H1 (cell line): Measurements from ENCODE around the gene CCDC110. TPM values are rescaled to one million over a fixed set of nuclear protein-coding genes. Genes with fewer than 3 reads are reported as not detected.
A peak's percentile ranks its signal among the peaks of the same experiment; 100 is the strongest.

Experiments
- CTCF ChIA-PET: fragments of 300-600 bp; sonication (Branson Sonifier 250); formaldehyde crosslinking; loops from one replicate; lab custom pipeline; 2021; ENCODE audit not compliant: partially characterized antibody; lab: Charles Lee
- POLR2A ChIA-PET: fragments of 300-600 bp; sonication (Branson Sonifier 250); formaldehyde crosslinking; loops from one replicate; lab custom pipeline; 2021; ENCODE audit warnings: inconsistent platforms; ENCODE audit not compliant: partially characterized antibody; lab: Charles Lee
- DNase-seq, 2 experiments: peaks; one replicate each; pipeline versions ENCODE4 v3.0.0 to v3.0.0-alpha.2; 2010 to 2022; ENCODE audit warnings: low spot score in 2 of 2, low read depth in 1 of 2, mixed read lengths in 1 of 2
- FAIRE-seq: peaks from 2 replicates; lab custom pipeline; 2011; peaks lifted over from hg19 to GRCh38; lab: Jason Lieb, UNC
- H2AFZ ChIP-seq: 2 replicates; pipeline ENCODE4 v1.8.1; 2012; ENCODE audit warnings: low read length, inconsistent platforms
- H2AK5ac ChIP-seq: 2 replicates; pipeline ENCODE4 v1.6.1; 2013; ENCODE audit warnings: low read depth, low read length
- H2BK120ac ChIP-seq: replicated peaks from 2 replicates; pipeline ENCODE3; 2013; ENCODE audit warnings: low read depth, low read length, inconsistent platforms
- H2BK12ac ChIP-seq: 2 replicates; pipeline ENCODE4 v1.6.1; 2013; ENCODE audit warnings: low read depth, low read length
- H2BK15ac ChIP-seq: 2 replicates; pipeline ENCODE4 v1.6.1; 2013; ENCODE audit warnings: low read length
- H2BK20ac ChIP-seq: 2 replicates; pipeline ENCODE4 v1.6.1; 2013; ENCODE audit warnings: low read length
- H2BK5ac ChIP-seq: 2 replicates; pipeline ENCODE4 v1.6.1; 2013; ENCODE audit warnings: low read depth, low read length
- H3K14ac ChIP-seq: 2 replicates; pipeline ENCODE4 v1.6.1; 2013; ENCODE audit warnings: inconsistent platforms; ENCODE audit not compliant: insufficient read length
- H3K18ac ChIP-seq: 2 replicates; pipeline ENCODE4 v1.6.1; 2013; ENCODE audit warnings: low read length; ENCODE audit errors: extremely low read depth
- H3K23ac ChIP-seq: 2 replicates; pipeline ENCODE4 v1.6.1; 2013; ENCODE audit warnings: inconsistent platforms; ENCODE audit not compliant: insufficient read length
- H3K23me2 ChIP-seq: 2 replicates; pipeline ENCODE4 v1.6.1; 2013; ENCODE audit warnings: low read depth, low read length
- H3K27ac ChIP-seq: 2 replicates; pipeline ENCODE4 v1.6.1; 2011; ENCODE audit warnings: low read depth, low read length, inconsistent platforms
- H3K27me3 ChIP-seq, 4 experiments: replicated peaks in 1 of 4; 1 replicate in 1 of 4; 2 replicates in 3 of 4; pipeline versions ENCODE4 v1.6.1 to v1.8.1; 2011 to 2013; ENCODE audit warnings: low read length in 3 of 4, mild to moderate bottlenecking in 3 of 4, inconsistent platforms in 2 of 4, mixed read lengths in 2 of 4, moderate library complexity in 1 of 4; ENCODE audit not compliant: control insufficient read depth in 3 of 4, insufficient read depth in 3 of 4; ENCODE audit errors: extremely low read depth in 1 of 4
- H3K36me3 ChIP-seq, 4 experiments: 2 replicates each; pipeline versions ENCODE4 v1.6.1 to v1.8.1; 2011 to 2013; ENCODE audit warnings: mild to moderate bottlenecking in 4 of 4, low read length in 3 of 4, moderate library complexity in 2 of 4, control low read depth in 1 of 4, inconsistent platforms in 1 of 4; ENCODE audit not compliant: insufficient read depth in 4 of 4, control insufficient read depth in 2 of 4
- H3K4ac ChIP-seq: replicated peaks from 2 replicates; pipeline ENCODE3; 2013; ENCODE audit warnings: low read length, low read depth, mixed read lengths, inconsistent platforms; ENCODE audit not compliant: insufficient read length
- H3K4me1 ChIP-seq, 4 experiments: replicated peaks in 1 of 4; 1 replicate in 1 of 4; 2 replicates in 3 of 4; pipeline versions ENCODE4 v1.6.1 to v1.8.1; 2011 to 2013; ENCODE audit warnings: low read length in 3 of 4, inconsistent platforms in 2 of 4, mixed read lengths in 1 of 4; ENCODE audit not compliant: insufficient read depth in 4 of 4, control insufficient read depth in 3 of 4
- H3K4me2 ChIP-seq, 2 experiments: 2 replicates each; pipeline versions ENCODE4 v1.6.1 to v1.8.1; 2011 to 2013; ENCODE audit warnings: low read depth in 2 of 2, low read length in 2 of 2, control low read depth in 1 of 2, inconsistent platforms in 1 of 2, mild to moderate bottlenecking in 1 of 2; ENCODE audit not compliant: insufficient read depth in 1 of 2
- H3K4me3 ChIP-seq, 4 experiments: fragments of 200-600, 300-600 bp in 1 of 4; sonication (generic), shearing (Covaris generic), sonication (Bioruptor Twin) in 1 of 4; 2 replicates each; pipeline versions ENCODE4 v1.5.1 to v1.8.1; 2011 to 2016; ENCODE audit warnings: low read length in 4 of 4, low read depth in 3 of 4, control low read depth in 2 of 4, inconsistent platforms in 2 of 4, mild to moderate bottlenecking in 2 of 4, mixed read lengths in 1 of 4, moderate library complexity in 1 of 4; ENCODE audit not compliant: insufficient read depth in 2 of 4; ENCODE audit errors: extremely low read depth in 1 of 4
- H3K56ac ChIP-seq: replicated peaks from 2 replicates; pipeline ENCODE3; 2013; ENCODE audit warnings: low read depth, mild to moderate bottlenecking, mixed read lengths, low read length, inconsistent platforms; ENCODE audit not compliant: insufficient read length
- H3K79me1 ChIP-seq: 2 replicates; pipeline ENCODE4 v1.6.1; 2013; ENCODE audit warnings: low read depth, low read length, control low read depth
- H3K79me2 ChIP-seq, 2 experiments: 2 replicates each; pipeline versions ENCODE4 v1.6.1 to v1.8.1; 2012 to 2013; ENCODE audit warnings: low read length in 2 of 2, mild to moderate bottlenecking in 2 of 2, inconsistent platforms in 1 of 2; ENCODE audit not compliant: insufficient read depth in 2 of 2, control insufficient read depth in 1 of 2
- H3K9ac ChIP-seq, 4 experiments: replicated peaks in 1 of 4; 1 replicate in 1 of 4; 2 replicates in 3 of 4; pipeline versions ENCODE4 v1.6.1 to v1.8.1; 2011 to 2013; ENCODE audit warnings: low read depth in 3 of 4, low read length in 3 of 4, control low read depth in 2 of 4, mild to moderate bottlenecking in 2 of 4, moderate library complexity in 2 of 4, inconsistent platforms in 1 of 4; ENCODE audit errors: extremely low read depth in 1 of 4
- H3K9me3 ChIP-seq, 2 experiments: 2 replicates each; pipeline versions ENCODE4 v1.6.1 to v1.8.1; 2012 to 2013; ENCODE audit warnings: mild to moderate bottlenecking in 2 of 2, moderate library complexity in 2 of 2, control low read depth in 1 of 2, inconsistent platforms in 1 of 2, low read depth in 1 of 2, low read length in 1 of 2, mixed read lengths in 1 of 2; ENCODE audit not compliant: insufficient read depth in 2 of 2
- H4K20me1 ChIP-seq, 2 experiments: replicated peaks in 1 of 2; 2 replicates each; pipeline versions ENCODE3 to v1.8.1; 2011 to 2013; ENCODE audit warnings: inconsistent platforms in 2 of 2, low read length in 2 of 2, mild to moderate bottlenecking in 1 of 2; ENCODE audit not compliant: insufficient read depth in 2 of 2, control insufficient read depth in 1 of 2
- H4K5ac ChIP-seq: 2 replicates; pipeline ENCODE4 v1.6.1; 2013; ENCODE audit warnings: low read length, low read depth, mixed read lengths, inconsistent platforms; ENCODE audit not compliant: insufficient read length
- H4K8ac ChIP-seq: 2 replicates; pipeline ENCODE4 v1.8.0; 2013; ENCODE audit warnings: mild to moderate bottlenecking, moderate library complexity, low read length, inconsistent platforms; ENCODE audit not compliant: insufficient read depth; ENCODE audit errors: extremely low read depth
- H4K91ac ChIP-seq: replicated peaks from 2 replicates; pipeline ENCODE3; 2013; ENCODE audit warnings: low read length, mixed read lengths, inconsistent platforms; ENCODE audit not compliant: insufficient read length
- CHD1 ChIP-seq: IDR thresholded peaks from 2 replicates; pipeline ENCODE4 v1.6.1; 2012; ENCODE audit warnings: low read depth, low read length, improper control_type of control experiment
- HDAC2 ChIP-seq, 2 experiments: fragments of 300-600 bp in 1 of 2; sonication (generic) in 1 of 2; IDR thresholded peaks; 2 replicates each; pipeline ENCODE4 v1.6.1; 2011 to 2012; ENCODE audit warnings: low read depth in 2 of 2, low read length in 2 of 2, mild to moderate bottlenecking in 2 of 2, moderate library complexity in 2 of 2, borderline replicate concordance in 1 of 2, inconsistent platforms in 1 of 2
- PHF8 ChIP-seq: fragments of 200-600 bp; sonication (generic); conservative IDR thresholded peaks from 2 replicates; pipeline ENCODE4 v1.7.1; 2012; ENCODE audit warnings: low read depth, mild to moderate bottlenecking, inconsistent platforms, low read length, moderate library complexity
- WGBS, 2 experiments: shearing (Covaris generic) in 1 of 2; methylation state at CpG; one replicate each; pipeline versions ENCODE4 v1.1.6 to v1.1.7; 2013 to 2015; ENCODE audit warnings: low lambda C conversion rate in 2 of 2, mixed read lengths in 2 of 2, inconsistent platforms in 1 of 2, low coverage in 1 of 2, missing lambda C conversion rate in 1 of 2; ENCODE audit not compliant: insufficient replicate concordance in 2 of 2, insufficient coverage in 1 of 2, insufficient read length in 1 of 2; ENCODE audit errors: extremely low coverage in 1 of 2, missing lambda C conversion rate in 1 of 2; 5-methylcytosine and 5-hydroxymethylcytosine counted together
- polyA plus RNA-seq, 7 experiments: library from polyadenylated mRNA; depleted of rRNA in 3 of 7; stranded (reverse) in 5 of 7; unstranded in 2 of 7; fragments of >200 nt in 5 of 7; fragments of 200-250 nt in 2 of 7; gene quantifications; 1 replicate in 5 of 7; 2 replicates in 1 of 7; 4 replicates in 1 of 7; pipeline versions ENCODE4 v1.2.1 to v1.2.3, GENCODE V29; 2011 to 2013; ENCODE audit warnings: missing spikeins in 2 of 7, mixed read lengths in 2 of 7
- total RNA-seq: library from RNA; stranded (reverse); fragmentation: NEBNext Ultra II Directional; extraction: Animal tissue kit (Norgen Biotek cat#: 25700); gene quantifications from 2 replicates; pipeline ENCODE4 v1.2.1, GENCODE V29; 2021

Gene CCDC110
- total and polyA plus RNA-seq, 2 of the 8 experiments (the other 6 are each of a cell fraction or from before 2014, with no cell fraction given) = 0.33 to 3.1 TPM

DNA sequence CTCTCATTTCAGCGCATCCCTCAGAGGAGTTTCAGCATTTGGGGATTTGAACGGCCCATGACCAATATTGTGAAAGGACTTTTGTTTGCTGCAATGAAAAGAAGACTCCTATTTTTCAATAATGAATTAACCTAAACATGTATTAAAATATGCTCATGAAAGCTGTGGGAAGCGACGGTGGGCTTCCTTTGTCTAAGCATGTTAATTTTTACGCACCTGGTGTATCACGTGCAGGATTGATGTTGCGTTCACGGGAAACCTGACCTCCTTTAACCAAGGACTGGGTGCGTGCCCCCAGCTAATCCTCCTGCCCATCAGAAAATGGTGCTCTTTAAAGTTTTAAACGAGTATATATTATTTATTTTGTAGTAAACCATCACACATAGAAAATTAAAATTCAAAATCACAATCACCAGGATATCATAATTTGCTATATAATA is 590 bp upstream of the CCDC110 start:
- H2BK15ac ChIP-seq = no peak overlapping the region
- H2AFZ ChIP-seq = 0 out of 2 replicates have a peak overlapping the region, but pooled peaks have one; percentile 35
- no peak overlapping the region for H3K4ac ChIP-seq
- no peak overlapping the region for H3K14ac ChIP-seq
- FAIRE-seq = peak; percentile 19
- H3K4me2 ChIP-seq = peak overlapping the region; percentile 54 to 80
- H3K79me1 ChIP-seq = no peaks in the 10 kb centered on the region
- H3K23ac ChIP-seq = no peak overlapping the region
- H3K27ac ChIP-seq = no peak overlapping the region
- no peak overlapping the region for H4K8ac ChIP-seq
- H3K9ac ChIP-seq = 0 out of 7 replicates have a peak overlapping the region, but pooled peaks of 1 of the 4 experiments have one; percentile 53
- H3K23me2 ChIP-seq = peaks cover 5% of the 10 kb centered on the region
- H3K36me3 ChIP-seq = no peaks in the 10 kb centered on the region
- no peak overlapping the region for H2BK120ac ChIP-seq
- H3K18ac ChIP-seq = no peak overlapping the region
- no peak overlapping the region for H4K5ac ChIP-seq
- 48% methylated on average over 10 of the region's 10 CpGs; no CpG with 5 or more reads in 1 of the 2 experiments for WGBS, 2 experiments
- no peak overlapping the region for H2BK20ac ChIP-seq
- peak overlapping the region; percentile 56 to 92 (median 74) for H3K4me3 ChIP-seq
- POLR2A ChIA-PET = interaction anchor here (0.8 kb wide), 1 partner anchor 9 kb away, joined by 3 read pairs; no protein-coding TSS in a partner anchor
- peaks cover 0 to 4% (median 0%) of the 10 kb centered on the region in 4 experiments; a peak in 2 of 7 replicates for H3K27me3 ChIP-seq
- H2BK5ac ChIP-seq = no peak overlapping the region
- H2AK5ac ChIP-seq = no peak overlapping the region
- no peak overlapping the region for H2BK12ac ChIP-seq
- CTCF ChIA-PET = interaction anchor here (0.7 to 1.4 kb wide), 6 partner anchors 47 to 665 kb away, joined by 3 to 5 read pairs (median 3); no protein-coding TSS in a partner anchor
- no peak for DNase-seq
- peaks cover 0 to 3% (median under 1%) of the 10 kb centered on the region in 4 experiments; a peak in 4 of 7 replicates for H3K4me1 ChIP-seq
- H3K79me2 ChIP-seq = no peaks in the 10 kb centered on the region
- H3K56ac ChIP-seq = no peak overlapping the region
- H4K20me1 ChIP-seq = no peaks in the 10 kb centered on the region
- no peak for TF ChIP-seq CHD1
- 0 out of 2 replicates have a peak, but pooled peaks have one; percentile 6 for TF ChIP-seq PHF8
- TF ChIP-seq HDAC2 (IDR thresholded peaks at IDR 0.05; ENCODE audit: borderline replicate concordance in 1 of 2, low read depth in 2 of 2, low read length in 2 of 2) = no peak
- H3K9me3 ChIP-seq = no peaks in the 10 kb centered on the region
- no peak overlapping the region for H4K91ac ChIP-seq
